CD4-positive, alpha-beta T cell (primary cell): Measurements from ENCODE around the gene ESYT2. TPM values are rescaled to one million over a fixed set of nuclear protein-coding genes. Genes with fewer than 3 reads are reported as not detected.
A peak's percentile ranks its signal among the peaks of the same experiment; 100 is the strongest.

ENCODE experiments used
- ATAC-seq: fragments of 200-7000 bp; cut with Tn5 transposase; one replicate; pipeline ENCODE4 v1.10.0; 2022; ENCODE audit warnings: mild to moderate bottlenecking; ENCODE audit not compliant: poor library complexity
- CTCF ChIA-PET: fragments of 350-600 bp; sonication (Branson Sonifier 250); formaldehyde crosslinking; loops from one replicate; lab custom pipeline; 2021; ENCODE audit warnings: antibody characterized with exemption, inconsistent platforms; lab: Charles Lee
- POLR2A ChIA-PET: fragments of 350-600 bp; sonication (Branson Sonifier 250); formaldehyde crosslinking; loops from one replicate; lab custom pipeline; 2021; ENCODE audit warnings: antibody characterized with exemption, inconsistent platforms; lab: Charles Lee
- DNase-seq, 14 experiments: peaks; one replicate each; pipeline ENCODE4 v3.0.0-alpha.2; 2013 to 2020; ENCODE audit warnings: mixed read lengths in 2 of 14
- H3K27ac ChIP-seq, 2 donors: one replicate each; pipeline versions ENCODE4 v1.5.1 to v1.7.0; 2013; ENCODE audit warnings: low read length in 2 of 2, low read depth in 1 of 2, mild to moderate bottlenecking in 1 of 2
- H3K27me3 ChIP-seq, 2 experiments: 1 replicate in 1 of 2; 2 replicates in 1 of 2; pipeline versions ENCODE4 v1.6.1 to v1.7.0; 2013; ENCODE audit warnings: low read length in 2 of 2, control low read depth in 1 of 2, mild to moderate bottlenecking in 1 of 2, moderate library complexity in 1 of 2; ENCODE audit not compliant: insufficient read depth in 2 of 2, control insufficient read depth in 1 of 2
- H3K36me3 ChIP-seq: one replicate; pipeline ENCODE4 v1.6.1; 2013; ENCODE audit warnings: low read length, control low read depth; ENCODE audit not compliant: insufficient read depth
- H3K4me1 ChIP-seq: one replicate; pipeline ENCODE4 v1.6.1; 2013; ENCODE audit warnings: low read length, control low read depth; ENCODE audit not compliant: insufficient read depth
- H3K4me3 ChIP-seq: one replicate; pipeline ENCODE4 v1.5.1; 2013; ENCODE audit warnings: mild to moderate bottlenecking, low read length, moderate library complexity
- H3K9me3 ChIP-seq, 2 experiments: 1 replicate in 1 of 2; 2 replicates in 1 of 2; pipeline versions ENCODE4 v1.6.1 to v1.7.0; 2013; ENCODE audit warnings: low read length in 2 of 2, mild to moderate bottlenecking in 2 of 2, control low read depth in 1 of 2, moderate library complexity in 1 of 2; ENCODE audit not compliant: control insufficient read depth in 1 of 2, insufficient read depth in 1 of 2
- H3K27ac Mint-ChIP-seq: one replicate; pipeline ENCODE4 v1.8.0; 2020; ENCODE audit warnings: mixed read lengths
- H3K27me3 Mint-ChIP-seq: one replicate; pipeline ENCODE4 v1.8.0; 2021; ENCODE audit warnings: mixed read lengths
- H3K36me3 Mint-ChIP-seq: one replicate; pipeline ENCODE4 v1.8.0; 2021; ENCODE audit warnings: low read depth, mixed read lengths
- H3K4me1 Mint-ChIP-seq: one replicate; pipeline ENCODE4 v1.8.0; 2021; ENCODE audit warnings: low read depth, mixed read lengths
- H3K4me3 Mint-ChIP-seq: one replicate; pipeline ENCODE4 v1.8.0; 2020; ENCODE audit warnings: mild to moderate bottlenecking, mixed read lengths
- H3K9me3 Mint-ChIP-seq: one replicate; pipeline ENCODE4 v1.8.0; 2020; ENCODE audit warnings: mixed read lengths
- CTCF ChIP-seq: fragments of 200-600 bp; IDR thresholded peaks from one replicate; pipeline ENCODE4 v1.8.0; 2022; ENCODE audit warnings: antibody characterized with exemption, mild to moderate bottlenecking
- intact Hi-C, 2 experiments: fragments of 100-400 bp; cut with DNase I in 1 of 2; cut with micrococcal nuclease in 1 of 2; formaldehyde crosslinking; loops; one replicate each; pipeline versions ENCODE4 v1.15.1 to v1.9.0; 2023 to 2025; cut with DNase I, micrococcal nuclease
- total RNA-seq, 174 experiments: library from RNA in 2 of 174; stranded (reverse) in 2 of 174; gene quantifications; one replicate each; pipeline ENCODE4 v1.2.3 and lab custom pipeline; 2021 to 2026

The ESYT2 gene
- total RNA-seq, 2 experiments from 2014 or later, result 106 to 112 TPM

GRCh38 chr7:158782761-158783401 is 46.4 kb downstream of the ESYT2 start:
- Histone ChIP-seq H3K27ac (no peak overlapping the region), H3K36me3 (peaks cover 74% of the 10 kb centered on the region)
- peak in 5 of 14 experiments; percentile 13 to 55 (median 28) for DNase-seq

GRCh38 chr7:158781974-158782664 is 47.2 kb downstream of the ESYT2 start:
- Histone ChIP-seq H3K9me3 (no peaks in the 10 kb centered on the region), H3K36me3 (peaks cover 74% of the 10 kb centered on the region), H3K27ac (no peak overlapping the region), H3K27me3 (no peaks in the 10 kb centered on the region), H3K4me1 (peaks cover 35% of the 10 kb centered on the region), H3K4me3 (no peak overlapping the region)
- Mint-ChIP-seq H3K4me3 (no peak overlapping the region), H3K36me3 (peaks cover 26% of the 10 kb centered on the region), H3K27ac (no peak overlapping the region), H3K27me3 (no peaks in the 10 kb centered on the region), H3K9me3 (no peaks in the 10 kb centered on the region), H3K4me1 (peaks cover 6% of the 10 kb centered on the region)
- intact Hi-C loops, result loop anchor here in 1 of 2 experiments (2.0 kb wide), 1 partner anchor 195 kb away; no protein-coding TSS in a partner anchor
- no peak for DNase-seq
- ChIA-PET POLR2A (interaction anchor here (1.7 kb wide), 1 partner anchor 47 kb away, joined by 8 read pairs; the partner anchor contains the start of gene ESYT2), CTCF (no interaction called here)
- TF ChIP-seq CTCF, result no peak
- ATAC-seq, result no peak

More at GRCh38 chr7:158782761-158783401, 46.4 kb downstream of the ESYT2 start:
- Histone ChIP-seq H3K27me3 (no peaks in the 10 kb centered on the region), H3K9me3 (no peaks in the 10 kb centered on the region), H3K4me3 (no peak overlapping the region), H3K4me1 (peaks cover 29% of the 10 kb centered on the region)
- Mint-ChIP-seq H3K36me3 (peaks cover 26% of the 10 kb centered on the region), H3K4me3 (no peak overlapping the region), H3K27me3 (no peaks in the 10 kb centered on the region), H3K27ac (no peak overlapping the region), H3K9me3 (no peaks in the 10 kb centered on the region), H3K4me1 (peaks cover 7% of the 10 kb centered on the region)
- ChIA-PET POLR2A (interaction anchor here (1.0 to 1.8 kb wide), 4 partner anchors 11 to 47 kb away, joined by 3 to 10 read pairs (median 6); partner anchors contain the start of gene ESYT2), CTCF (interaction anchor here (1.2 kb wide), 1 partner anchor 46 kb away, joined by 7 read pairs; the partner anchor contains the start of gene ESYT2)
- intact Hi-C loops, result loop anchor here in 1 of 2 experiments (2.0 kb wide), 1 partner anchor 194 kb away; no protein-coding TSS in a partner anchor
- peak; percentile 19 for ATAC-seq
- TF ChIP-seq CTCF, result no peak

GRCh38 chr7:158781217-158781973 is 47.9 kb downstream of the ESYT2 start:
- Histone ChIP-seq H3K36me3 (peaks cover 73% of the 10 kb centered on the region), H3K27me3 (no peaks in the 10 kb centered on the region), H3K9me3 (no peaks in the 10 kb centered on the region), H3K4me1 (peaks cover 35% of the 10 kb centered on the region), H3K27ac (no peak overlapping the region), H3K4me3 (no peak overlapping the region)
- no peak for ATAC-seq
- Mint-ChIP-seq H3K9me3 (no peaks in the 10 kb centered on the region), H3K36me3 (peaks cover 26% of the 10 kb centered on the region), H3K4me3 (no peak overlapping the region), H3K4me1 (no peaks in the 10 kb centered on the region), H3K27ac (no peak overlapping the region), H3K27me3 (no peaks in the 10 kb centered on the region)
- DNase-seq, result no peak
- ChIA-PET POLR2A (no interaction called here), CTCF (no interaction called here)
- intact Hi-C loops, result no loop called here
- no peak for TF ChIP-seq CTCF
